ENCODE results near the gene CCDC102A. TPM values are rescaled to one million over a fixed set of nuclear protein-coding genes. Genes with fewer than 3 reads are reported as not detected.

Gene CCDC102A
- total and polyA plus RNA-seq, 10 of the 15 experiments (the other 5 are each of a cell fraction or from before 2014, with no cell fraction given), result 0.03 to 5.9 (median 2.4) TPM

DNA sequence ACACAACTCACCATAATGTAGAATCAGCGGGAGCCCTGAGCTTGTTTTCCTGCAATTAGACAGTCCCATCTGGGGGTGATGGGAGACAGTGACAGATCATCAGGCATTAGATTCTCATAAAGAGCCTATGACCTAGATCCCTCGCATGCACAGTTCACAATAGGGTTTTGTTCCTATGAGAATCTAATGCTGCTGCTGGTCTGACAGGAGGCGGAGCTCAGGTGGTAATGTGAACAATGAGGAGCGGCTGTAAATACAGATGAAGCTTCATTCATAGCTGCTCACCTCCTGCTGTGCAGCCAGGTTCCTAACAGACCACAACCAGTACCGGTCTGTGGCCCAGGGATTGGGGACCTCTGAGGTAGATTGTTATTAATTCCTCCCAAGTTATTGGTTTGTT, 47.1 kb downstream of the CCDC102A start:
- POLR2A ChIA-PET, result interaction anchor here (1.0 kb wide), 1 partner anchor 31 kb away, joined by 4 read pairs; no protein-coding TSS in a partner anchor
- in situ Hi-C loops (cut with MboI), result no loop called here

More for the DNA sequence above, 47.1 kb downstream of the CCDC102A start:
- no peak for DNase-seq (ENCODE audit: low read depth, low spot score)
- no peaks in the 10 kb centered on the region; the same call in 2 of the 3 replicates for H3K9me3 ChIP-seq (replicated peaks; ENCODE audit: control insufficient read depth, insufficient read depth, low read length)
- no peak overlapping the region for H3K4me3 ChIP-seq
- intact Hi-C loops (cut with micrococcal nuclease; ENCODE audit: unreplicated experiment), result no loop called here
- H4K20me1 ChIP-seq (ENCODE audit: control insufficient read depth, insufficient read depth), result no peaks in the 10 kb centered on the region
- 77% methylated on average over 5 of the region's 5 CpGs for WGBS (ENCODE audit: insufficient coverage, insufficient replicate concordance, low lambda C conversion rate, missing lambda C conversion rate)
- peaks cover 15% of the 10 kb centered on the region for H3K4me1 ChIP-seq (ENCODE audit: control insufficient read depth, insufficient read depth, low read length)
- BruUV-seq (replicated peaks), result no TSS peak
- H2AFZ ChIP-seq (ENCODE audit: control insufficient read depth, low read depth, low read length), result no peak overlapping the region
- H3K27me3 ChIP-seq (replicated peaks in 1 of 2; ENCODE audit: control insufficient read depth in 2 of 2, insufficient read depth in 2 of 2, low read length in 1 of 2), result peaks cover 0 to 2% of the 10 kb centered on the region in 2 experiments; a peak in 1 of 4 replicates
- H3K9ac ChIP-seq (ENCODE audit: control insufficient read depth, insufficient read depth, low read length), result no peak overlapping the region
- H3K79me2 ChIP-seq (ENCODE audit: control insufficient read depth, insufficient read depth, low read length), result no peaks in the 10 kb centered on the region
- no peak overlapping the region for H3K4me2 ChIP-seq (ENCODE audit: control insufficient read depth, insufficient read depth)
- ATAC-seq, result no peak
- H3K36me3 ChIP-seq (ENCODE audit: control insufficient read depth in 2 of 2, insufficient read depth in 2 of 2, low read length in 1 of 2), result no peaks in the 10 kb centered on the region
- ChIA-PET RAD21 (ENCODE audit: unreplicated experiment) (no interaction called here), SMC1A (ENCODE audit: uncharacterized antibody, unreplicated experiment) (interaction anchor here (3.5 kb wide), 1 partner anchor 48 kb away, joined by 17 read pairs; the partner anchor contains the start of gene CCDC102A), CTCF (interaction anchor here (0.8 to 1.7 kb wide), 4 partner anchors 27 to 189 kb away, joined by 3 to 5 read pairs (median 4); partner anchors contain the start of gene POLR2C)
- no peak for FAIRE-seq
- no peak for TF ChIP-seq RELB (IDR thresholded peaks at IDR 0.05; ENCODE audit: low read depth)
- no peak for TF ChIP-seq ZBTB40 (IDR thresholded peaks at IDR 0.05; ENCODE audit: borderline replicate concordance)
- TF ChIP-seq USF1 (IDR thresholded peaks at IDR 0.05; ENCODE audit: borderline replicate concordance, extremely low read length, insufficient read depth, low read depth, low read length), result no peak
- no peak for TF ChIP-seq SUPT20H (IDR thresholded peaks at IDR 0.05; ENCODE audit: borderline replicate concordance, control insufficient read depth, low read depth, low read length)
- H3K27ac ChIP-seq (ENCODE audit: control insufficient read depth, insufficient read depth), result no peak overlapping the region

All from GM12878 (cell line).